ENCODE data around the gene S100A9. TPM values are rescaled to one million over a fixed set of nuclear protein-coding genes. Genes with fewer than 3 reads are reported as not detected.

The S100A9 gene
- total RNA-seq, 1 donor from 2014 or later, result 88.6 TPM

- H3K4me3 ChIP-seq (ENCODE audit: low read depth, low read length), result no peak overlapping the region
- TF ChIP-seq CTCF (conservative IDR thresholded peaks at IDR 0.05; ENCODE audit: low read depth, low read length), result no peak
- DNase-seq (ENCODE audit: low read depth), result no peak
Observed at GRCh38 chr1:153340356-153340755, 17.3 kb upstream of the S100A9 start.

- DNase-seq (ENCODE audit: low read depth), result no peak
- TF ChIP-seq CTCF (conservative IDR thresholded peaks at IDR 0.05; ENCODE audit: low read depth, low read length), result no peak
- H3K4me3 ChIP-seq (ENCODE audit: low read depth, low read length), result no peak overlapping the region
Observed at GRCh38 chr1:153341431-153341934, 16.2 kb upstream of the S100A9 start.

- TF ChIP-seq CTCF (conservative IDR thresholded peaks at IDR 0.05; ENCODE audit: low read depth, low read length), result no peak
- H3K4me3 ChIP-seq (ENCODE audit: low read depth, low read length), result no peak overlapping the region
- DNase-seq (ENCODE audit: low read depth), result no peak
Observed at GRCh38 chr1:153342178-153342577, 15.5 kb upstream of the S100A9 start.

GRCh38 chr1:153343040-153343681 lies 14.5 kb upstream of the S100A9 start:
- no peak for DNase-seq (ENCODE audit: low read depth)
- no peak for TF ChIP-seq CTCF (conservative IDR thresholded peaks at IDR 0.05; ENCODE audit: low read depth, low read length)
- no peak overlapping the region for H3K4me3 ChIP-seq (ENCODE audit: low read depth, low read length)

GRCh38 chr1:153343811-153344717 lies 13.6 kb upstream of the S100A9 start:
- no peak for TF ChIP-seq CTCF (conservative IDR thresholded peaks at IDR 0.05; ENCODE audit: low read depth, low read length)
- no peak for DNase-seq (ENCODE audit: low read depth)
- H3K4me3 ChIP-seq (ENCODE audit: low read depth, low read length), result no peak overlapping the region

GRCh38 chr1:153344718-153345025 lies 13.0 kb upstream of the S100A9 start:
- TF ChIP-seq CTCF (conservative IDR thresholded peaks at IDR 0.05; ENCODE audit: low read depth, low read length), result no peak
- H3K4me3 ChIP-seq (ENCODE audit: low read depth, low read length), result no peak overlapping the region
- DNase-seq (ENCODE audit: low read depth), result no peak

All from epithelial cell of proximal tubule (primary cell).